ACC112 (cell line): ENCODE results near the gene LRRC47.
"Not testable (repeated sequence)": the region's sequence is repeated elsewhere in the genome, so short reads cannot be mapped to it uniquely, and the experiment has no call there.

Experiments used
- H2AFZ ChIP-seq: fragments of 200-600 bp; sonication (generic); one replicate; pipeline ENCODE4 v1.6.0; 2017; ENCODE audit warnings: antibody characterized with exemption, low read length; ENCODE audit not compliant: unreplicated experiment
- H3K27ac ChIP-seq: fragments of 200-600 bp; sonication (generic); 2 replicates; pipeline ENCODE4 v1.5.1; 2014; ENCODE audit warnings: low read depth, mild to moderate bottlenecking, antibody characterized with exemption, low read length, moderate library complexity
- H3K27me3 ChIP-seq: fragments of 200-600 bp; sonication (generic); 2 replicates; pipeline ENCODE4 v1.6.1; 2014; ENCODE audit warnings: mild to moderate bottlenecking, antibody characterized with exemption, low read length, moderate library complexity, mixed read lengths; ENCODE audit not compliant: insufficient read depth
- H3K36me3 ChIP-seq: fragments of 200-600 bp; sonication (generic); 2 replicates; pipeline ENCODE4 v1.6.1; 2016; ENCODE audit warnings: mild to moderate bottlenecking, antibody characterized with exemption, low read length, moderate library complexity, mixed read lengths; ENCODE audit not compliant: insufficient read depth
- H3K4me1 ChIP-seq: fragments of 200-600 bp; sonication (generic); one replicate; pipeline ENCODE4 v1.6.1; 2016; ENCODE audit warnings: low read length, mixed read lengths; ENCODE audit not compliant: insufficient read depth, unreplicated experiment, control insufficient read depth
- H3K4me3 ChIP-seq: fragments of 200-600 bp; sonication (generic); 2 replicates; pipeline ENCODE4 v1.5.1; 2014; ENCODE audit warnings: mild to moderate bottlenecking, low read depth, low read length
- H3K79me2 ChIP-seq: fragments of 200-600 bp; sonication (generic); one replicate; pipeline ENCODE4 v1.6.0; 2016; ENCODE audit warnings: low read length; ENCODE audit not compliant: control insufficient read depth, unreplicated experiment, insufficient read depth

Gene LRRC47

GRCh38 chr1:3816331-3817137, 20.2 kb upstream of the LRRC47 start:
- Histone ChIP-seq H3K36me3 (no peaks in the 10 kb centered on the region), H3K79me2 (no peaks in the 10 kb centered on the region), H3K4me1 (peaks cover 2% of the 10 kb centered on the region), H3K4me3 (no peak overlapping the region), H3K27me3 (no peaks in the 10 kb centered on the region), H3K27ac (no peak overlapping the region), H2AFZ (no peak overlapping the region)

GRCh38 chr1:3814771-3815561, 18.7 kb upstream of the LRRC47 start:
- H3K27ac ChIP-seq: no peak overlapping the region

GRCh38 chr1:3814065-3814464, 17.8 kb upstream of the LRRC47 start:
- H3K36me3 ChIP-seq: no peaks in the 10 kb centered on the region

More at GRCh38 chr1:3814771-3815561, 18.7 kb upstream of the LRRC47 start:
- Histone ChIP-seq H2AFZ (no peak overlapping the region), H3K36me3 (no peaks in the 10 kb centered on the region), H3K27me3 (no peaks in the 10 kb centered on the region), H3K79me2 (no peaks in the 10 kb centered on the region), H3K4me3 (no peak overlapping the region), H3K4me1 (peaks cover 4% of the 10 kb centered on the region)

GRCh38 chr1:3811595-3811911, 15.3 kb upstream of the LRRC47 start:
- H3K79me2 ChIP-seq: no peaks in the 10 kb centered on the region
- peaks cover 4% of the 10 kb centered on the region for H3K4me1 ChIP-seq
- H2AFZ ChIP-seq: no peak overlapping the region
- no peak overlapping the region for H3K27ac ChIP-seq
- H3K36me3 ChIP-seq: no peaks in the 10 kb centered on the region
- no peaks in the 10 kb centered on the region for H3K27me3 ChIP-seq
- H3K4me3 ChIP-seq: no peak overlapping the region

More at GRCh38 chr1:3814065-3814464, 17.8 kb upstream of the LRRC47 start:
- Histone ChIP-seq H3K27me3 (no peaks in the 10 kb centered on the region), H3K4me3 (no peak overlapping the region), H3K4me1 (peaks cover 4% of the 10 kb centered on the region), H2AFZ (no peak overlapping the region), H3K27ac (no peak overlapping the region), H3K79me2 (no peaks in the 10 kb centered on the region)

- not testable (repeated sequence) for H3K79me2 ChIP-seq, H3K36me3 ChIP-seq, H3K27me3 ChIP-seq, H2AFZ ChIP-seq, H3K4me1 ChIP-seq, H3K4me3 ChIP-seq, H3K27ac ChIP-seq
Measured at GRCh38 chr1:3810149-3810761, 14.0 kb upstream of the LRRC47 start.

GRCh38 chr1:3809680-3810079, 13.4 kb upstream of the LRRC47 start:
- Histone ChIP-seq H3K4me1 (peaks cover 4% of the 10 kb centered on the region), H2AFZ (no peak overlapping the region), H3K27ac (no peak overlapping the region), H3K79me2 (no peaks in the 10 kb centered on the region), H3K27me3 (no peaks in the 10 kb centered on the region), H3K4me3 (no peak overlapping the region), H3K36me3 (no peaks in the 10 kb centered on the region)

- no peaks in the 10 kb centered on the region for H3K36me3 ChIP-seq
- H3K4me1 ChIP-seq: peaks cover 4% of the 10 kb centered on the region
- no peak overlapping the region for H3K27ac ChIP-seq
- no peak overlapping the region for H2AFZ ChIP-seq
- H3K4me3 ChIP-seq: no peak overlapping the region
- no peaks in the 10 kb centered on the region for H3K79me2 ChIP-seq
- peaks cover 9% of the 10 kb centered on the region; the same call in 1 of the 2 replicates for H3K27me3 ChIP-seq
Measured at GRCh38 chr1:3807769-3808168, 11.5 kb upstream of the LRRC47 start.

- peaks cover 16% of the 10 kb centered on the region; the same call in 1 of the 2 replicates for H3K27me3 ChIP-seq
- no peak overlapping the region for H3K27ac ChIP-seq
- no peaks in the 10 kb centered on the region for H3K79me2 ChIP-seq
- H2AFZ ChIP-seq: no peak overlapping the region
- H3K36me3 ChIP-seq: no peaks in the 10 kb centered on the region
- H3K4me1 ChIP-seq: no peaks in the 10 kb centered on the region
- H3K4me3 ChIP-seq: no peak overlapping the region
Measured at GRCh38 chr1:3805038-3805437, 8.7 kb upstream of the LRRC47 start.

GRCh38 chr1:3804627-3804944, 8.3 kb upstream of the LRRC47 start:
- H2AFZ ChIP-seq, H3K36me3 ChIP-seq, H3K4me1 ChIP-seq, H3K79me2 ChIP-seq, H3K4me3 ChIP-seq, H3K27ac ChIP-seq: not testable (repeated sequence)
- H3K27me3 ChIP-seq: peaks cover 16% of the 10 kb centered on the region; the same call in 1 of the 2 replicates

- Histone ChIP-seq H3K36me3 (no peaks in the 10 kb centered on the region), H3K27ac (no peak overlapping the region), H2AFZ (no peak overlapping the region), H3K79me2 (no peaks in the 10 kb centered on the region), H3K4me3 (no peak overlapping the region), H3K27me3 (peaks cover 16% of the 10 kb centered on the region; the same call in 1 of the 2 replicates), H3K4me1 (no peaks in the 10 kb centered on the region)
Measured at GRCh38 chr1:3803905-3804626, 7.8 kb upstream of the LRRC47 start.
